ENCODE measurements around the gene MUC20. TPM values are rescaled to one million over a fixed set of nuclear protein-coding genes. Genes with fewer than 3 reads are reported as not detected.

Gene MUC20
- total and polyA plus RNA-seq, 2 of the 8 experiments (the other 6 are each of a cell fraction or from before 2014, with no cell fraction given): 0.24 to 0.26 TPM

- Histone ChIP-seq H3K23ac (ENCODE audit: insufficient read length) (no peak overlapping the region), H3K23me2 (ENCODE audit: low read depth, low read length) (no peaks in the 10 kb centered on the region), H4K20me1 (replicated peaks in 1 of 2; ENCODE audit: control insufficient read depth in 1 of 2, insufficient read depth in 2 of 2, low read length in 2 of 2) (no peaks in the 10 kb centered on the region), H2BK20ac (ENCODE audit: low read length) (no peak overlapping the region), H3K36me3 (ENCODE audit: control insufficient read depth in 2 of 4, insufficient read depth in 4 of 4, low read length in 3 of 4) (no peaks in the 10 kb centered on the region), H3K9ac (replicated peaks in 1 of 4; ENCODE audit: extremely low read depth in 1 of 4, low read depth in 3 of 4, low read length in 3 of 4) (no peak overlapping the region), H3K4me1 (replicated peaks in 1 of 4; ENCODE audit: control insufficient read depth in 3 of 4, insufficient read depth in 4 of 4, low read length in 3 of 4) (peaks cover 0 to 7% (median 3%) of the 10 kb centered on the region in 4 experiments; a peak in 5 of 7 replicates), H3K27ac (ENCODE audit: low read depth, low read length) (no peak overlapping the region), H4K91ac (replicated peaks; ENCODE audit: insufficient read length, low read length) (no peak overlapping the region), H3K79me1 (ENCODE audit: low read depth, low read length) (no peaks in the 10 kb centered on the region), H2BK12ac (ENCODE audit: low read depth, low read length) (no peak overlapping the region), H3K4ac (replicated peaks; ENCODE audit: insufficient read length, low read depth, low read length) (no peak overlapping the region), H3K79me2 (ENCODE audit: control insufficient read depth in 1 of 2, insufficient read depth in 2 of 2, low read length in 2 of 2) (no peaks in the 10 kb centered on the region), H2BK15ac (ENCODE audit: low read length) (no peak overlapping the region), H4K5ac (ENCODE audit: insufficient read length, low read depth, low read length) (no peak overlapping the region), H3K18ac (ENCODE audit: extremely low read depth, low read length) (no peak overlapping the region), H4K8ac (ENCODE audit: extremely low read depth, insufficient read depth, low read length) (no peak overlapping the region), H3K4me2 (ENCODE audit: insufficient read depth in 1 of 2, low read depth in 2 of 2, low read length in 2 of 2) (no peak overlapping the region), H2AFZ (ENCODE audit: low read length) (peak overlapping the region; percentile 82; the same call in 1 of the 2 replicates), H3K9me3 (ENCODE audit: insufficient read depth in 2 of 2, low read depth in 1 of 2, low read length in 1 of 2) (no peaks in the 10 kb centered on the region), H2AK5ac (ENCODE audit: low read depth, low read length) (no peak overlapping the region), H3K14ac (ENCODE audit: insufficient read length) (no peak overlapping the region), H2BK120ac (replicated peaks; ENCODE audit: low read depth, low read length) (no peak overlapping the region), H3K56ac (replicated peaks; ENCODE audit: insufficient read length, low read depth, low read length) (no peak overlapping the region), H2BK5ac (ENCODE audit: low read depth, low read length) (no peak overlapping the region), H3K27me3 (replicated peaks in 1 of 4; ENCODE audit: control insufficient read depth in 3 of 4, extremely low read depth in 1 of 4, insufficient read depth in 3 of 4, low read length in 3 of 4) (no peaks in the 10 kb centered on the region; a peak in 1 of 7 replicates), H3K4me3 (ENCODE audit: extremely low read depth in 1 of 4, insufficient read depth in 2 of 4, low read depth in 3 of 4, low read length in 4 of 4) (no peak overlapping the region)
- FAIRE-seq (no peak), DNase-seq (ENCODE audit: low read depth in 1 of 2, low spot score in 2 of 2) (no peak)
- no peak for TF ChIP-seq EGR1 (IDR thresholded peaks at IDR 0.05; ENCODE audit: borderline replicate concordance, low read depth, low read length)
- no peak for TF ChIP-seq ATF3 (IDR thresholded peaks at IDR 0.05; ENCODE audit: insufficient read depth, low read depth, low read length)
- TF ChIP-seq RBBP5 (IDR thresholded peaks at IDR 0.05; ENCODE audit: borderline replicate concordance, low read depth, low read length): no peak
- TF ChIP-seq SAP30 (IDR thresholded peaks at IDR 0.05; ENCODE audit: insufficient read depth, insufficient replicate concordance, low read length): no peak
- no peak for TF ChIP-seq GABPA (IDR thresholded peaks at IDR 0.05; ENCODE audit: borderline replicate concordance, insufficient read depth, low read length)
- no peak for TF ChIP-seq CHD1 (IDR thresholded peaks at IDR 0.05; ENCODE audit: low read depth, low read length)
- WGBS, 2 experiments (ENCODE audit: extremely low coverage in 1 of 2, insufficient coverage in 1 of 2, insufficient read length in 1 of 2, insufficient replicate concordance in 2 of 2, low coverage in 1 of 2, low lambda C conversion rate in 2 of 2, missing lambda C conversion rate in 1 of 2): 73% methylated on average over 7 of the region's 7 CpGs; no CpG with 5 or more reads in 1 of the 2 experiments
- ChIA-PET CTCF (ENCODE audit: partially characterized antibody) (interaction anchor here (1.6 to 2.4 kb wide), 3 partner anchors 9 to 133 kb away, joined by 3 to 10 read pairs (median 6); no protein-coding TSS in a partner anchor), POLR2A (ENCODE audit: partially characterized antibody) (interaction anchor here (1.2 to 1.7 kb wide), 5 partner anchors 10 to 88 kb away, joined by 3 to 5 read pairs (median 4); no protein-coding TSS in a partner anchor)
Observed at GRCh38 chr3:195718477-195718984, 2.2 kb upstream of the MUC20 start.

Measured in H1 (cell line).